Measurements from ENCODE around the gene PAK6. TPM values are rescaled to one million over a fixed set of nuclear protein-coding genes. Genes with fewer than 3 reads are reported as not detected.

PAK6 gene
- total and polyA plus RNA-seq, 9 of the 15 experiments (the other 6 are each of a cell fraction or from before 2014, with no cell fraction given), result 0.03 to 0.74 (median 0.16) TPM; not detected in 2

DNA sequence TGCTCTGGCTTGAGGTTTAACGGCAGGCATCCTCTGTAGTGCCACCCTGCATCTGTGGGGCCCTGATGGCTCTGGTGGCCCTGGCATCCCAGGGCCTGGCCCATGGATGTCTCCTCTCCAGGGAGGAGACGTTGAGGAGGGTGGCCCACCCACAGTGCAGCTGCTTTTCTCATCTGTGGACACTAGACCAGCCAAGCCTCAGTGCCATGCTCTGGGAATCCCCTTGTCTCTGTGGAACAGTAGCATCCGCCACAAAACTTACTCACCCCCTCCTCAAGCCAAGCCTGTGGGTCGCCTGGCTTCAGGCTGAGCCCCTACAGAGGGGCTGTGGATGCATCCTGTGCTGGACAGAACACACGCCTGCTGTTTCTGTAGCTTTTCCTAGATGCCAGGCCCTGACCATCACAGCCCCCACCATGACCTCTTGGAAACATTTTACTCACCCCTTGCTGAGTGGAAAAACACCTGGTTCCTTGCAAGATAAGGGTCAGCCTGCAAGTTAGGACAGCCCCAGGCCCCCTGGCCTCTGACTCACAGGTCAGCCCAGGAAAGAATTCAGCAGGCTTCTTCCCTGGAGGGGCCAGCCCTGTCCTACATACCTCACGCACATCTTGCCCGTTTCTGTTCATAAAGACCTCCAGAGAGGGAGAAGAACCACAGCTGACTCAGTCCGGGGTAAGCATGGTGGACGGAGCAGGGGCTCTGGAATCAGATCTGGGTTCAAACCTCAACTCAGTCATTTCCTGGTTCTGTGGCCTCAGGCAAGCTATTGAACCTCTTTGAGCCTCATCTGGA lies 19.0 kb downstream of the PAK6 start (continued):
- TF ChIP-seq SIX5 (IDR thresholded peaks at IDR 0.05; ENCODE audit: borderline replicate concordance in 1 of 2, insufficient read depth in 1 of 2, low read depth in 1 of 2, low read length in 2 of 2), result no peak
- TF ChIP-seq JUND (IDR thresholded peaks at IDR 0.05; ENCODE audit: borderline replicate concordance, low read depth, low read length), result peak; percentile 34; the same call in 1 of the 2 replicates
- no peak for TF ChIP-seq JUND (tag; IDR thresholded peaks at IDR 0.05; ENCODE audit: borderline replicate concordance, low read depth, low read length)
- no peak for TF ChIP-seq U2AF2 (optimal IDR thresholded peaks at IDR 0.05; ENCODE audit: low read depth, low read length)
- TF ChIP-seq, protein P1, sequence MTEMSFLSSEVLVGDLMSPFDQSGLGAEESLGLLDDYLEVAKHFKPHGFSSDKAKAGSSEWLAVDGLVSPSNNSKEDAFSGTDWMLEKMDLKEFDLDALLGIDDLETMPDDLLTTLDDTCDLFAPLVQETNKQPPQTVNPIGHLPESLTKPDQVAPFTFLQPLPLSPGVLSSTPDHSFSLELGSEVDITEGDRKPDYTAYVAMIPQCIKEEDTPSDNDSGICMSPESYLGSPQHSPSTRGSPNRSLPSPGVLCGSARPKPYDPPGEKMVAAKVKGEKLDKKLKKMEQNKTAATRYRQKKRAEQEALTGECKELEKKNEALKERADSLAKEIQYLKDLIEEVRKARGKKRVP (CRISPR knock-in tag; IDR thresholded peaks at IDR 0.05), result no peak
- no peak for TF ChIP-seq NR2C2 (CRISPR knock-in tag; IDR thresholded peaks at IDR 0.05)
- TF ChIP-seq NR2C2 (tag; IDR thresholded peaks at IDR 0.05), result peak; percentile 46; the same call in 1 of the 2 replicates
- TF ChIP-seq, protein P2, sequence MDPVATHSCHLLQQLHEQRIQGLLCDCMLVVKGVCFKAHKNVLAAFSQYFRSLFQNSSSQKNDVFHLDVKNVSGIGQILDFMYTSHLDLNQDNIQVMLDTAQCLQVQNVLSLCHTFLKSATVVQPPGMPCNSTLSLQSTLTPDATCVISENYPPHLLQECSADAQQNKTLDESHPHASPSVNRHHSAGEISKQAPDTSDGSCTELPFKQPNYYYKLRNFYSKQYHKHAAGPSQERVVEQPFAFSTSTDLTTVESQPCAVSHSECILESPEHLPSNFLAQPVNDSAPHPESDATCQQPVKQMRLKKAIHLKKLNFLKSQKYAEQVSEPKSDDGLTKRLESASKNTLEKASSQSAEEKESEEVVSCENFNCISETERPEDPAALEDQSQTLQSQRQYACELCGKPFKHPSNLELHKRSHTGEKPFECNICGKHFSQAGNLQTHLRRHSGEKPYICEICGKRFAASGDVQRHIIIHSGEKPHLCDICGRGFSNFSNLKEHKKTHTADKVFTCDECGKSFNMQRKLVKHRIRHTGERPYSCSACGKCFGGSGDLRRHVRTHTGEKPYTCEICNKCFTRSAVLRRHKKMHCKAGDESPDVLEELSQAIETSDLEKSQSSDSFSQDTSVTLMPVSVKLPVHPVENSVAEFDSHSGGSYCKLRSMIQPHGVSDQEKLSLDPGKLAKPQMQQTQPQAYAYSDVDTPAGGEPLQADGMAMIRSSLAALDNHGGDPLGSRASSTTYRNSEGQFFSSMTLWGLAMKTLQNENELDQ (CRISPR knock-in tag; IDR thresholded peaks at IDR 0.05; ENCODE audit: borderline replicate concordance), result no peak
- no peak for TF ChIP-seq HDAC6 (IDR thresholded peaks at IDR 0.05; ENCODE audit: low read depth, low read length)
- TF ChIP-seq DPF2 (IDR thresholded peaks at IDR 0.05), result 0 out of 2 replicates have a peak, but pooled peaks have one; percentile 20
- TF ChIP-seq FOSL1 (tag; conservative IDR thresholded peaks at IDR 0.05), result peak; percentile 74
- no peak for TF ChIP-seq PCBP2 (IDR thresholded peaks at IDR 0.05; ENCODE audit: low read depth, low read length, poor library complexity, severe bottlenecking)
- TF ChIP-seq, protein P3, sequence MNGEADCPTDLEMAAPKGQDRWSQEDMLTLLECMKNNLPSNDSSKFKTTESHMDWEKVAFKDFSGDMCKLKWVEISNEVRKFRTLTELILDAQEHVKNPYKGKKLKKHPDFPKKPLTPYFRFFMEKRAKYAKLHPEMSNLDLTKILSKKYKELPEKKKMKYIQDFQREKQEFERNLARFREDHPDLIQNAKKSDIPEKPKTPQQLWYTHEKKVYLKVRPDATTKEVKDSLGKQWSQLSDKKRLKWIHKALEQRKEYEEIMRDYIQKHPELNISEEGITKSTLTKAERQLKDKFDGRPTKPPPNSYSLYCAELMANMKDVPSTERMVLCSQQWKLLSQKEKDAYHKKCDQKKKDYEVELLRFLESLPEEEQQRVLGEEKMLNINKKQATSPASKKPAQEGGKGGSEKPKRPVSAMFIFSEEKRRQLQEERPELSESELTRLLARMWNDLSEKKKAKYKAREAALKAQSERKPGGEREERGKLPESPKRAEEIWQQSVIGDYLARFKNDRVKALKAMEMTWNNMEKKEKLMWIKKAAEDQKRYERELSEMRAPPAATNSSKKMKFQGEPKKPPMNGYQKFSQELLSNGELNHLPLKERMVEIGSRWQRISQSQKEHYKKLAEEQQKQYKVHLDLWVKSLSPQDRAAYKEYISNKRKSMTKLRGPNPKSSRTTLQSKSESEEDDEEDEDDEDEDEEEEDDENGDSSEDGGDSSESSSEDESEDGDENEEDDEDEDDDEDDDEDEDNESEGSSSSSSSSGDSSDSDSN (IDR thresholded peaks at IDR 0.05; ENCODE audit: borderline replicate concordance in 1 of 2, low read depth in 2 of 2, low read length in 2 of 2), result no peak
- TF ChIP-seq ARID1B (IDR thresholded peaks at IDR 0.05), result peak; percentile 39; the same call in 1 of the 2 replicates
- TF ChIP-seq NR2C1 (IDR thresholded peaks at IDR 0.05), result no peak
- TF ChIP-seq NR2C1 (tag; IDR thresholded peaks at IDR 0.05), result peak; percentile 20; the same call in 1 of the 2 replicates
- TF ChIP-seq ZBTB7A (IDR thresholded peaks at IDR 0.05; ENCODE audit: borderline replicate concordance, control insufficient read depth, low read depth, low read length), result 0 out of 2 replicates have a peak, but pooled peaks have one; percentile 38

Measured in K562 (cell line).